HG02642 (cell line): ENCODE results near the gene PPIL4.
"Not testable (repeated sequence)": the region's sequence is repeated elsewhere in the genome, so short reads cannot be mapped to it uniquely, and the experiment has no call there.

Experiments used
- ATAC-seq: cut with Tn5 transposase; IDR thresholded peaks from one replicate; pipeline ENCODE4 v1.9.1; 2021; ENCODE audit warnings: mild to moderate bottlenecking; ENCODE audit not compliant: unreplicated experiment, poor library complexity

The PPIL4 gene

GRCh38 chr6:149541139-149541538 is 4.7 kb downstream of the PPIL4 start:
- no peak for ATAC-seq

- no peak for ATAC-seq
Observed at GRCh38 chr6:149534742-149535141, 11.1 kb downstream of the PPIL4 start.

GRCh38 chr6:149529650-149530049 is 16.2 kb downstream of the PPIL4 start:
- ATAC-seq: no peak

- no peak for ATAC-seq
Observed at GRCh38 chr6:149515494-149515893, 30.3 kb downstream of the PPIL4 start.

- no peak for ATAC-seq
Observed at GRCh38 chr6:149513915-149514314, 31.9 kb downstream of the PPIL4 start.

GRCh38 chr6:149510793-149511512 is 34.9 kb downstream of the PPIL4 start:
- ATAC-seq: no peak

- no peak for ATAC-seq
Observed at GRCh38 chr6:149508485-149508884, 37.4 kb downstream of the PPIL4 start.

- no peak for ATAC-seq
Observed at GRCh38 chr6:149503872-149504271, 42.0 kb downstream of the PPIL4 start.

GRCh38 chr6:149503276-149503675 is 42.6 kb downstream of the PPIL4 start:
- ATAC-seq: no peak

- ATAC-seq: no peak
Observed at GRCh38 chr6:149501768-149502167, 44.1 kb downstream of the PPIL4 start.

- ATAC-seq: no peak
Observed at GRCh38 chr6:149501201-149501600, 44.6 kb downstream of the PPIL4 start.

GRCh38 chr6:149500096-149500495 is 45.7 kb downstream of the PPIL4 start:
- no peak for ATAC-seq

- ATAC-seq: no peak
Observed at GRCh38 chr6:149499066-149499465, 46.8 kb downstream of the PPIL4 start.

GRCh38 chr6:149497365-149497764 is 48.5 kb downstream of the PPIL4 start:
- ATAC-seq: no peak

GRCh38 chr6:149496597-149496996 is 49.2 kb downstream of the PPIL4 start:
- not testable (repeated sequence) for ATAC-seq

GRCh38 chr6:149495349-149496016 is 50.4 kb downstream of the PPIL4 start:
- not testable (repeated sequence) for ATAC-seq

GRCh38 chr6:149494810-149495209 is 51.0 kb downstream of the PPIL4 start:
- ATAC-seq: peak; percentile 76

GRCh38 chr6:149493761-149494320 is 52.0 kb downstream of the PPIL4 start:
- no peak for ATAC-seq

- no peak for ATAC-seq
Observed at GRCh38 chr6:149492798-149493343, 53.0 kb downstream of the PPIL4 start.

- ATAC-seq: no peak
Observed at GRCh38 chr6:149489967-149490366, 55.9 kb downstream of the PPIL4 start.

- ATAC-seq: no peak
Observed at GRCh38 chr6:149488815-149489214, 57.0 kb downstream of the PPIL4 start.
